K562 (cell line): ENCODE results near the gene TRIM32. TPM values are rescaled to one million over a fixed set of nuclear protein-coding genes. Genes with fewer than 3 reads are reported as not detected.

Experiments
- ATAC-seq: fragments of 200-7000 bp; cut with Tn5 transposase; 3 replicates; pipeline ENCODE4 v1.9.1; 2020; ENCODE audit warnings: moderate library complexity
- BruUV-seq: library from RNA; stranded (reverse); fragments of 400-500 nt; replicated peaks from 2 replicates; lab custom pipeline; 2021; lab: Mats Ljungman, UMichigan
- CTCF ChIA-PET: fragments of 300-600 bp; formaldehyde crosslinking; extraction: SDS; loops from one replicate; lab custom pipeline; 2021; ENCODE audit warnings: low intra/inter-chr PET ratio; lab: Yijun Ruan, JAX
- POLR2A ChIA-PET: fragments of 300-600, 350-650 bp; sonication (Branson Sonifier 250); formaldehyde crosslinking; extraction: SDS; loops from one replicate; lab custom pipeline; 2021; ENCODE audit warnings: antibody characterized with exemption, inconsistent platforms; lab: Yijun Ruan, JAX
- DNase-seq, 4 experiments: peaks; one replicate each; pipeline versions ENCODE4 v3.0.0 to v3.0.0-alpha.2; 2011 to 2018; ENCODE audit warnings: low spot score in 3 of 4, mixed read lengths in 3 of 4; ENCODE audit errors: extremely low read depth in 1 of 4
- FAIRE-seq: peaks from 2 replicates; lab custom pipeline; 2011; peaks lifted over from hg19 to GRCh38; lab: Jason Lieb, UNC
- H2AFZ ChIP-seq: 2 replicates; pipeline ENCODE4 v1.6.0; 2011; ENCODE audit warnings: low read depth, low read length, control low read depth, inconsistent platforms
- H3K27ac ChIP-seq: fragments of 200-600 bp; 3 replicates; pipeline ENCODE4 v1.8.0; 2011; ENCODE audit warnings: low read depth, mild to moderate bottlenecking, control low read depth, inconsistent platforms, low read length, moderate library complexity, mixed read lengths; ENCODE audit errors: extremely low read depth
- H3K27me3 ChIP-seq, 2 experiments: fragments of 300-600 bp in 1 of 2; 2 replicates in 1 of 2; 3 replicates in 1 of 2; pipeline versions ENCODE4 v1.6.0 to v1.8.0; 2011; ENCODE audit warnings: inconsistent platforms in 2 of 2, low read length in 2 of 2, mild to moderate bottlenecking in 1 of 2, mixed read lengths in 1 of 2, moderate library complexity in 1 of 2; ENCODE audit not compliant: control insufficient read depth in 2 of 2, insufficient read depth in 2 of 2
- H3K36me3 ChIP-seq: fragments of 300-600 bp; 3 replicates; pipeline ENCODE4 v1.8.0; 2011; ENCODE audit warnings: mild to moderate bottlenecking, low read length, inconsistent platforms; ENCODE audit not compliant: control insufficient read depth, insufficient read depth
- H3K4me1 ChIP-seq, 2 experiments: fragments of 200-600 bp in 1 of 2; replicated peaks in 1 of 2; 2 replicates in 1 of 2; 3 replicates in 1 of 2; pipeline versions ENCODE4 v1.5.1 to v1.8.0; 2011; ENCODE audit warnings: inconsistent platforms in 2 of 2, low read length in 2 of 2, mild to moderate bottlenecking in 1 of 2, mixed read lengths in 1 of 2, moderate library complexity in 1 of 2; ENCODE audit not compliant: control insufficient read depth in 2 of 2, insufficient read depth in 2 of 2
- H3K4me2 ChIP-seq: 2 replicates; pipeline ENCODE4 v1.6.1; 2011; ENCODE audit warnings: low read length, control low read depth, inconsistent platforms, mixed read lengths; ENCODE audit not compliant: insufficient read depth
- H3K4me3 ChIP-seq: fragments of 200-600 bp; sonication (generic), shearing (Covaris generic); 2 replicates; pipeline ENCODE4 v1.5.1; 2016; ENCODE audit warnings: control low read depth, inconsistent platforms
- H3K79me2 ChIP-seq: fragments of 200-600 bp; 3 replicates; pipeline ENCODE4 v1.8.0; 2011; ENCODE audit warnings: low read length, inconsistent platforms; ENCODE audit not compliant: control insufficient read depth, insufficient read depth
- H3K9ac ChIP-seq, 2 experiments: 2 replicates each; pipeline versions ENCODE4 v1.6.0 to v1.6.1; 2011; ENCODE audit warnings: low read depth in 2 of 2, low read length in 2 of 2, control low read depth in 1 of 2, inconsistent platforms in 1 of 2, mild to moderate bottlenecking in 1 of 2, mixed read lengths in 1 of 2; ENCODE audit not compliant: insufficient read depth in 1 of 2
- H3K9me1 ChIP-seq: one replicate; pipeline ENCODE4 v1.6.0; 2011; ENCODE audit warnings: inconsistent platforms, mild to moderate bottlenecking, low read length, moderate library complexity; ENCODE audit not compliant: control insufficient read depth, insufficient read depth
- H3K9me3 ChIP-seq: replicated peaks from 2 replicates; pipeline ENCODE4 v1.5.1; 2011; ENCODE audit warnings: low read depth, low read length, inconsistent platforms; ENCODE audit not compliant: control insufficient read depth, insufficient read depth
- H4K20me1 ChIP-seq: replicated peaks from 2 replicates; pipeline ENCODE4 v1.6.1; 2011; ENCODE audit warnings: low read length, inconsistent platforms, mixed read lengths; ENCODE audit not compliant: control insufficient read depth, insufficient read depth
- NUFIP1 ChIP-seq: fragments of 450-650 bp; IDR thresholded peaks from 2 replicates; pipeline ENCODE4 v1.6.1; 2018; ENCODE audit not compliant: partially characterized antibody
- PHF8 ChIP-seq: fragments of 200-600 bp; sonication (generic); IDR thresholded peaks from 2 replicates; pipeline ENCODE4 v1.6.1; 2012; ENCODE audit warnings: mixed run types, mild to moderate bottlenecking, inconsistent platforms, low read length, moderate library complexity, borderline replicate concordance
- RBM14 ChIP-seq: fragments of 200-400 bp; formaldehyde crosslinking; IDR thresholded peaks from 2 replicates; pipeline ENCODE4 v1.6.1; 2018; ENCODE audit warnings: low read depth, mild to moderate bottlenecking, low read length, moderate library complexity, borderline replicate concordance; ENCODE audit not compliant: insufficient read depth
- SAFB2 ChIP-seq: fragments of 200-400 bp; formaldehyde crosslinking; IDR thresholded peaks from 2 replicates; pipeline ENCODE4 v1.6.1; 2018; ENCODE audit warnings: borderline replicate concordance, low read length, low read depth, moderate library complexity; ENCODE audit not compliant: severe bottlenecking
- ZNF24 ChIP-seq: fragments of 450-650 bp; IDR thresholded peaks from 2 replicates; pipeline ENCODE4 v1.6.1; 2016
- ZNF695 ChIP-seq: fragments of 450-650 bp; formaldehyde crosslinking; IDR thresholded peaks from 2 replicates; pipeline ENCODE4 v1.4.0; 2020; ENCODE audit warnings: mild to moderate bottlenecking, moderate library complexity
- WGBS: fragments of 100-300 bp; shearing (Covaris generic); methylation state at CpG from one replicate; pipeline ENCODE4 v1.1.6; 2016; ENCODE audit warnings: low coverage, mixed read lengths; ENCODE audit not compliant: insufficient coverage; ENCODE audit errors: missing lambda C conversion rate; 5-methylcytosine and 5-hydroxymethylcytosine counted together
- in situ Hi-C: fragments of 300-500 bp; cut with MboI; formaldehyde crosslinking; loops from 4 replicates; pipeline ENCODE4 v1.15.0; 2018; ENCODE audit warnings: inconsistent platforms, mixed read lengths
- intact Hi-C: fragments of 100-400 bp; cut with micrococcal nuclease; formaldehyde crosslinking; loops from 2 replicates; pipeline ENCODE4 v1.14.2; 2022
- polyA plus RNA-seq, 8 experiments: library from polyadenylated mRNA; depleted of rRNA in 4 of 8; stranded (reverse) in 5 of 8; unstranded in 3 of 8; fragments of >200 nt; fragmentation: Nextera tagmentation in 2 of 8; fragmentation: Illumina TruSeq in 1 of 8; extraction: Ambion mirVana in 2 of 8; extraction: Trizol in 1 of 8; gene quantifications; 2 replicates each; pipeline versions ENCODE4 v1.2.1 to v1.2.3, GENCODE V29; 2011 to 2014; ENCODE audit warnings: inconsistent platforms in 1 of 8, missing spikeins in 1 of 8
- total RNA-seq, 7 experiments: library from RNA; depleted of rRNA in 6 of 7; stranded (reverse); fragments of >200 nt in 6 of 7; fragmentation: Illumina TruSeq in 2 of 7; extraction: Trizol in 2 of 7; gene quantifications; 2 replicates each; pipeline versions ENCODE4 v1.2.1 to v1.2.3, GENCODE V29; 2011 to 2021; ENCODE audit warnings: low replicate concordance in 1 of 7

The TRIM32 gene
- total and polyA plus RNA-seq, 9 of the 15 experiments (the other 6 are each of a cell fraction or from before 2014, with no cell fraction given), result 3.5 to 9.4 (median 5.9) TPM

DNA sequence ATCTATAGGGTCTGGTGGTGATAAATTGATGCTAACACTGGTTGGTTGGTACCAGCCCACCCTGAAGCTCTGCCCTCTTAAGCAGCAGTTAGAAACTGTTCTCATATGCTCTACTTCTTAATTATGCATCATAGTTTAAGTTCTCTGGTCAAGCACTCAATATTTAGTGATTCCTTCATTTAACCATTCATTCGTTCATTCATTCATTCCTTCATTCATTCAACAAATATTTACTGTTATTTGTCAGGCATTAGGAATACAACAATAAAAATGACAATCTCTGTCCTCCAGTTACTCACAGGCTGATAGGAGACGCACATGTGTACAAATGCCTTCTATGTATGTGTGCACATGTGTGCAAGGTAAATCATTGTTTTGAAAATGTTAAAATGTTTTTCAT lies 54.6 kb downstream of the TRIM32 start:
- H3K79me2 ChIP-seq, result no peaks in the 10 kb centered on the region
- WGBS, result 0% methylated on average over 2 of the region's 2 CpGs
- BruUV-seq, result no TSS peak
- in situ Hi-C loops (no loop called here), intact Hi-C loops (no loop called here)
- TF ChIP-seq ZNF24, result peak; percentile 64
- no peak for TF ChIP-seq RBM14
- POLR2A ChIA-PET, result no interaction called here
- no peaks in the 10 kb centered on the region for H3K9me3 ChIP-seq
- H3K4me2 ChIP-seq, result no peak overlapping the region
- CTCF ChIA-PET, result no interaction called here
- DNase-seq (no peak), FAIRE-seq (no peak), ATAC-seq (no peak)
- no peaks in the 10 kb centered on the region for H4K20me1 ChIP-seq
- H3K9ac ChIP-seq, result no peak overlapping the region
- H3K9me1 ChIP-seq, result no peaks in the 10 kb centered on the region
- H2AFZ ChIP-seq, result no peak overlapping the region
- no peak overlapping the region for H3K27ac ChIP-seq
- no peaks in the 10 kb centered on the region for H3K36me3 ChIP-seq
- H3K27me3 ChIP-seq, result no peaks in the 10 kb centered on the region
- no peak overlapping the region for H3K4me3 ChIP-seq
- H3K4me1 ChIP-seq, result no peaks in the 10 kb centered on the region

DNA sequence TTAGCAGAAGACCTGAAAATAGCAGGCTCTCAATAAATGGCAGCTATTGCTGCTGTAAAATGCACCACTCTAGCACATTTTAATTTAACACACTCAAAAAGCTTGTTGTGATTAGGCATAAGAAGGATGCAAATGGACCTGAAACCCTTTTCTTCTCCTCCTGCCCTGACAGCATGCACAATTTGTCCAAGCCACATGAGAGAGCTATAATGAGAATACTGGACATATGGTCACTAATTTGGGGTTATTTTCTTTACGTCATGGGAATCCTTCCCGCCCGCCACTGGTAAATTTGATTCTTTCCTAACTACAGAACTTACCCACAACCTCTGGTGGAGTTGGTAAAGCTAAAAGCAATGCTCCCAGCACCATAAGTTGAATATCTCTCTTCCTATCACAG lies 62.1 kb downstream of the TRIM32 start:
- in situ Hi-C loops, result no loop called here
- no peak for ATAC-seq
- Histone ChIP-seq H4K20me1 (no peaks in the 10 kb centered on the region), H3K4me2 (no peak overlapping the region), H3K27me3 (no peaks in the 10 kb centered on the region), H3K4me1 (no peaks in the 10 kb centered on the region), H3K4me3 (no peak overlapping the region), H3K79me2 (no peaks in the 10 kb centered on the region), H3K9ac (no peak overlapping the region), H3K36me3 (no peaks in the 10 kb centered on the region), H3K27ac (no peak overlapping the region), H3K9me3 (no peaks in the 10 kb centered on the region), H2AFZ (no peak overlapping the region), H3K9me1 (no peaks in the 10 kb centered on the region)
- ChIA-PET CTCF (no interaction called here), POLR2A (no interaction called here)
- DNase-seq, result no peak
- BruUV-seq, result no TSS peak
- 0% methylated on average over 3 of the region's 3 CpGs for WGBS
- TF ChIP-seq NUFIP1 (no peak), ZNF695 (CRISPR knock-in tag) (no peak), SAFB2 (no peak), PHF8 (no peak)
- no peak for FAIRE-seq
- intact Hi-C loops, result no loop called here
